ENCODE measurements around the gene FILIP1. TPM values are rescaled to one million over a fixed set of nuclear protein-coding genes. Genes with fewer than 3 reads are reported as not detected.
"Not testable (repeated sequence)": the region's sequence is repeated elsewhere in the genome, so short reads cannot be mapped to it uniquely, and the experiment has no call there.

FILIP1 gene
- total RNA-seq, 1 donor from 2014 or later, result not detected

GRCh38 chr6:75437421-75437891 lies 56.1 kb downstream of the FILIP1 start:
- intact Hi-C loops (cut with micrococcal nuclease), result no loop called here
- DNase-seq (ENCODE audit: low spot score), result no peak
- Mint-ChIP-seq H3K36me3 (ENCODE audit: low read depth) (no peaks in the 10 kb centered on the region), H3K4me3 (no peak overlapping the region), H3K9me3 (no peaks in the 10 kb centered on the region), H3K4me1 (ENCODE audit: low read depth) (no peaks in the 10 kb centered on the region), H3K27ac (no peak overlapping the region), H3K27me3 (ENCODE audit: insufficient read depth) (peaks cover 6% of the 10 kb centered on the region)

- no peak overlapping the region for H3K4me3 Mint-ChIP-seq
- H3K27me3 Mint-ChIP-seq (ENCODE audit: insufficient read depth), result peaks cover 6% of the 10 kb centered on the region
- no peaks in the 10 kb centered on the region for H3K9me3 Mint-ChIP-seq
- H3K27ac Mint-ChIP-seq, result no peak overlapping the region
- no peak for DNase-seq (ENCODE audit: low spot score)
- intact Hi-C loops (cut with micrococcal nuclease), result no loop called here
- H3K36me3 Mint-ChIP-seq (ENCODE audit: low read depth), result no peaks in the 10 kb centered on the region
- no peaks in the 10 kb centered on the region for H3K4me1 Mint-ChIP-seq (ENCODE audit: low read depth)
Measured at GRCh38 chr6:75436869-75437268, 56.7 kb downstream of the FILIP1 start.

GRCh38 chr6:75432809-75433208 lies 60.8 kb downstream of the FILIP1 start:
- H3K36me3 Mint-ChIP-seq (ENCODE audit: low read depth); H3K27ac Mint-ChIP-seq; DNase-seq (ENCODE audit: low spot score); H3K4me3 Mint-ChIP-seq; intact Hi-C loops (cut with micrococcal nuclease); H3K4me1 Mint-ChIP-seq (ENCODE audit: low read depth); H3K27me3 Mint-ChIP-seq (ENCODE audit: insufficient read depth); H3K9me3 Mint-ChIP-seq: not testable (repeated sequence)

- intact Hi-C loops (cut with micrococcal nuclease), result no loop called here
- H3K4me3 Mint-ChIP-seq, result no peak overlapping the region
- DNase-seq (ENCODE audit: low spot score), result no peak
Measured at GRCh38 chr6:75431379-75431778, 62.2 kb downstream of the FILIP1 start.

GRCh38 chr6:75430631-75431325 lies 62.8 kb downstream of the FILIP1 start:
- no peak for DNase-seq (ENCODE audit: low spot score)
- H3K9me3 Mint-ChIP-seq, result peaks cover 4% of the 10 kb centered on the region
- H3K4me1 Mint-ChIP-seq (ENCODE audit: low read depth), result peaks cover 4% of the 10 kb centered on the region
- H3K4me3 Mint-ChIP-seq, result no peak overlapping the region
- peaks cover 4% of the 10 kb centered on the region for H3K36me3 Mint-ChIP-seq (ENCODE audit: low read depth)
- no peak overlapping the region for H3K27ac Mint-ChIP-seq
- intact Hi-C loops (cut with micrococcal nuclease), result no loop called here
- H3K27me3 Mint-ChIP-seq (ENCODE audit: insufficient read depth), result peaks cover 7% of the 10 kb centered on the region

More at GRCh38 chr6:75431379-75431778, 62.2 kb downstream of the FILIP1 start:
- Mint-ChIP-seq H3K27me3 (ENCODE audit: insufficient read depth) (peaks cover 7% of the 10 kb centered on the region), H3K4me1 (ENCODE audit: low read depth) (peaks cover 4% of the 10 kb centered on the region), H3K36me3 (ENCODE audit: low read depth) (peaks cover 4% of the 10 kb centered on the region), H3K27ac (no peak overlapping the region), H3K9me3 (peaks cover 4% of the 10 kb centered on the region)

GRCh38 chr6:75429061-75429703 lies 64.4 kb downstream of the FILIP1 start:
- peaks cover 16% of the 10 kb centered on the region for H3K4me1 Mint-ChIP-seq (ENCODE audit: low read depth)
- H3K36me3 Mint-ChIP-seq (ENCODE audit: low read depth), result peaks cover 4% of the 10 kb centered on the region
- H3K27me3 Mint-ChIP-seq (ENCODE audit: insufficient read depth), result peaks cover 4% of the 10 kb centered on the region
- H3K4me3 Mint-ChIP-seq, result no peak overlapping the region
- H3K27ac Mint-ChIP-seq, result no peak overlapping the region
- intact Hi-C loops (cut with micrococcal nuclease), result loop anchor here (5.0 kb wide), 1 partner anchor 68 kb away; no protein-coding TSS in a partner anchor
- DNase-seq (ENCODE audit: low spot score), result no peak
- H3K9me3 Mint-ChIP-seq, result peaks cover 4% of the 10 kb centered on the region

- intact Hi-C loops (cut with micrococcal nuclease), result loop anchor here (5.0 kb wide), 1 partner anchor 69 kb away; no protein-coding TSS in a partner anchor
- peaks cover 3% of the 10 kb centered on the region for H3K27me3 Mint-ChIP-seq (ENCODE audit: insufficient read depth)
- no peak for DNase-seq (ENCODE audit: low spot score)
- peaks cover 16% of the 10 kb centered on the region for H3K4me1 Mint-ChIP-seq (ENCODE audit: low read depth)
- H3K36me3 Mint-ChIP-seq (ENCODE audit: low read depth), result peaks cover 4% of the 10 kb centered on the region
- H3K9me3 Mint-ChIP-seq, result peaks cover 4% of the 10 kb centered on the region
- H3K4me3 Mint-ChIP-seq, result no peak overlapping the region
- H3K27ac Mint-ChIP-seq, result no peak overlapping the region
Measured at GRCh38 chr6:75428204-75428603, 65.4 kb downstream of the FILIP1 start.

GRCh38 chr6:75427329-75427728 lies 66.3 kb downstream of the FILIP1 start:
- H3K27ac Mint-ChIP-seq, result no peak overlapping the region
- H3K27me3 Mint-ChIP-seq (ENCODE audit: insufficient read depth), result peaks cover 3% of the 10 kb centered on the region
- peaks cover 4% of the 10 kb centered on the region for H3K36me3 Mint-ChIP-seq (ENCODE audit: low read depth)
- H3K4me3 Mint-ChIP-seq, result no peak overlapping the region
- peaks cover 4% of the 10 kb centered on the region for H3K9me3 Mint-ChIP-seq
- intact Hi-C loops (cut with micrococcal nuclease), result loop anchor here (5.0 kb wide), 1 partner anchor 70 kb away; no protein-coding TSS in a partner anchor
- peaks cover 16% of the 10 kb centered on the region for H3K4me1 Mint-ChIP-seq (ENCODE audit: low read depth)
- no peak for DNase-seq (ENCODE audit: low spot score)

GRCh38 chr6:75424618-75425548 lies 68.7 kb downstream of the FILIP1 start:
- Mint-ChIP-seq H3K36me3 (ENCODE audit: low read depth) (peaks cover 3% of the 10 kb centered on the region), H3K4me3 (no peak overlapping the region), H3K9me3 (no peaks in the 10 kb centered on the region), H3K27me3 (ENCODE audit: insufficient read depth) (peaks cover 3% of the 10 kb centered on the region), H3K4me1 (ENCODE audit: low read depth) (peaks cover 12% of the 10 kb centered on the region), H3K27ac (no peak overlapping the region)
- no peak for DNase-seq (ENCODE audit: low spot score)
- intact Hi-C loops (cut with micrococcal nuclease), result loop anchor here (5.0 kb wide), 1 partner anchor 72 kb away; no protein-coding TSS in a partner anchor

GRCh38 chr6:75423386-75423785 lies 70.2 kb downstream of the FILIP1 start:
- Mint-ChIP-seq H3K36me3 (ENCODE audit: low read depth) (no peaks in the 10 kb centered on the region), H3K27me3 (ENCODE audit: insufficient read depth) (peaks cover 3% of the 10 kb centered on the region), H3K9me3 (no peaks in the 10 kb centered on the region), H3K4me1 (ENCODE audit: low read depth) (peaks cover 12% of the 10 kb centered on the region), H3K4me3 (no peak overlapping the region), H3K27ac (no peak overlapping the region)
- intact Hi-C loops (cut with micrococcal nuclease), result no loop called here
- DNase-seq (ENCODE audit: low spot score), result no peak

GRCh38 chr6:75422024-75422639 lies 71.5 kb downstream of the FILIP1 start:
- no peak overlapping the region for H3K27ac Mint-ChIP-seq
- intact Hi-C loops (cut with micrococcal nuclease), result no loop called here
- H3K27me3 Mint-ChIP-seq (ENCODE audit: insufficient read depth), result peaks cover 10% of the 10 kb centered on the region
- H3K4me1 Mint-ChIP-seq (ENCODE audit: low read depth), result peaks cover 12% of the 10 kb centered on the region
- H3K9me3 Mint-ChIP-seq, result no peaks in the 10 kb centered on the region
- H3K36me3 Mint-ChIP-seq (ENCODE audit: low read depth), result no peaks in the 10 kb centered on the region
- no peak overlapping the region for H3K4me3 Mint-ChIP-seq
- DNase-seq (ENCODE audit: low spot score), result no peak

GRCh38 chr6:75421316-75422023 lies 72.1 kb downstream of the FILIP1 start:
- no peaks in the 10 kb centered on the region for H3K9me3 Mint-ChIP-seq
- no peak overlapping the region for H3K27ac Mint-ChIP-seq
- H3K36me3 Mint-ChIP-seq (ENCODE audit: low read depth), result no peaks in the 10 kb centered on the region
- H3K4me3 Mint-ChIP-seq, result no peak overlapping the region
- no peak for DNase-seq (ENCODE audit: low spot score)
- H3K27me3 Mint-ChIP-seq (ENCODE audit: insufficient read depth), result peaks cover 10% of the 10 kb centered on the region
- intact Hi-C loops (cut with micrococcal nuclease), result no loop called here
- H3K4me1 Mint-ChIP-seq (ENCODE audit: low read depth), result peaks cover 12% of the 10 kb centered on the region

Measured in activated T-helper 1 cell treated with anti-CD3 and anti-CD28 coated beads, Interleukin-12 subunit alpha, Interleukin-12 subunit beta, Interleukin-2, Interleukin-4 antibody, amounts not matched to agents 30 ng/mL and 10 ng/mL and 1 ng/mL, durations not matched to agents 14 hours and 24 hours and 36 hours (primary cell).